ENCODE data around the gene GABPB1. TPM values are rescaled to one million over a fixed set of nuclear protein-coding genes. Genes with fewer than 3 reads are reported as not detected.

The GABPB1 gene
- total and polyA plus RNA-seq, 9 donors = 7.0 to 21.9 (median 15.1) TPM

GRCh38 chr15:50238255-50238654, 116.7 kb downstream of the GABPB1 start:
- H3K9me3 ChIP-seq = no peaks in the 10 kb centered on the region
- no peaks in the 10 kb centered on the region for H3K4me1 ChIP-seq (ENCODE audit: insufficient read depth)
- no peak overlapping the region for H3K4me3 ChIP-seq
- no peaks in the 10 kb centered on the region for H3K36me3 ChIP-seq
- intact Hi-C loops (cut with DNase I) = no loop called here
- H3K27ac ChIP-seq = no peak overlapping the region
- no peaks in the 10 kb centered on the region for H3K27me3 ChIP-seq
- DNase-seq = no peak
- WGBS, 3 donors = 84 to 89% (median 88%) methylated on average over 2 of the region's 2 CpGs
- no peak for TF ChIP-seq POLR2A (IDR thresholded peaks at IDR 0.05)
- no peak for TF ChIP-seq EP300 (IDR thresholded peaks at IDR 0.05)
- no peak for TF ChIP-seq CTCF (IDR thresholded peaks at IDR 0.05)

DNA sequence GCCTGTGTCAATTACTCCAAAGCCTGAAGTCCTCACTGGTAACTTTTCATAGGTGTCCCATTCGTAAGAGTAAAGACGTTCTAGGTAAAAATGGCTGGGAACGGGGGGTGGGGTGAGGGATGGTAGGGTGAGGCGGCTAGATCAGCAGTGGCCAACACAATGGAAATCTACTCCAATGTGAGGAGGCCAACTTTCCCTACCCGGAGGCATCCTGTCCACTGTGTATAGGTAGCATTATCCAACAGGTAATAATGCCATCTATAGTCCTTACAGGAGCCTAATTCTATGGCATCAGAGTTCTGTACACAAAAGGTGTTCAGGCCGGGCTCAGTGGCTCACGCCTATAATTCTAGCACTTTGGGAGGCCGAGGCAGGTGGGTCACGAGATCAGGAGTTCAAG, 118.6 kb downstream of the GABPB1 start:
- intact Hi-C loops (cut with DNase I) = no loop called here
- H3K4me1 ChIP-seq (ENCODE audit: insufficient read depth) = no peaks in the 10 kb centered on the region
- no peak for DNase-seq
- TF ChIP-seq CTCF (IDR thresholded peaks at IDR 0.05) (no peak), EP300 (IDR thresholded peaks at IDR 0.05) (no peak), POLR2A (IDR thresholded peaks at IDR 0.05) (no peak)
- no peaks in the 10 kb centered on the region for H3K9me3 ChIP-seq
- no peak overlapping the region for H3K27ac ChIP-seq
- no peaks in the 10 kb centered on the region for H3K27me3 ChIP-seq
- no peak overlapping the region for H3K4me3 ChIP-seq
- no peaks in the 10 kb centered on the region for H3K36me3 ChIP-seq
- 93 to 95% (median 94%) methylated on average over 9 of the region's 9 CpGs for WGBS, 3 donors

DNA sequence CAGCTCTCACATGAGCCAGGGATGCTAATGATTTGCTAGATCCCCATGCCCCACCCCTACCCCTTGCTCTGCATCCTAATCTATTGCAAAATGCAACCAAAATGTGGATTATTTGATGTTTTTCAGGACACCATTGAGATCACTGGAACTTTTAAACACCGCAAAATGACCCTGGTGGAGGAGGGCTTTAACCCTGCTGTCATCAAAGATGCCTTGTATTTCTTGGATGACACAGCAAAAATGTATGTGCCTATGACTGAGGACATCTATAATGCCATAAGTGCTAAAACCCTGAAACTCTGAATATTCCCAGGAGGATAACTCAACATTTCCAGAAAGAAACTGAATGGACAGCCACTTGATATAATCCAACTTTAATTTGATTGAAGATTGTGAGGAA, 119.2 kb downstream of the GABPB1 start:
- no peaks in the 10 kb centered on the region for H3K27me3 ChIP-seq
- 82 to 90% (median 88%) methylated on average over 1 of the region's 1 CpG for WGBS, 3 donors
- H3K27ac ChIP-seq = no peak overlapping the region
- no peak overlapping the region for H3K4me3 ChIP-seq
- TF ChIP-seq EP300 (IDR thresholded peaks at IDR 0.05) (no peak), CTCF (IDR thresholded peaks at IDR 0.05) (no peak), POLR2A (IDR thresholded peaks at IDR 0.05) (no peak)
- no peaks in the 10 kb centered on the region for H3K4me1 ChIP-seq (ENCODE audit: insufficient read depth)
- intact Hi-C loops (cut with DNase I) = no loop called here
- H3K9me3 ChIP-seq = no peaks in the 10 kb centered on the region
- DNase-seq = no peak
- H3K36me3 ChIP-seq = no peaks in the 10 kb centered on the region

- Histone ChIP-seq H3K4me1 (ENCODE audit: insufficient read depth) (no peaks in the 10 kb centered on the region), H3K27me3 (no peaks in the 10 kb centered on the region), H3K4me3 (no peak overlapping the region), H3K36me3 (no peaks in the 10 kb centered on the region), H3K9me3 (no peaks in the 10 kb centered on the region), H3K27ac (no peak overlapping the region)
- DNase-seq = no peak
- 31 to 38% (median 38%) methylated on average over 2 of the region's 2 CpGs for WGBS, 3 donors
- intact Hi-C loops (cut with DNase I) = no loop called here
- TF ChIP-seq EP300 (IDR thresholded peaks at IDR 0.05) (no peak), CTCF (IDR thresholded peaks at IDR 0.05) (no peak), POLR2A (IDR thresholded peaks at IDR 0.05) (no peak)
Observed at GRCh38 chr15:50234764-50235163, 120.2 kb downstream of the GABPB1 start.
